ENCODE data around the gene ZNF785. TPM values are rescaled to one million over a fixed set of nuclear protein-coding genes. Genes with fewer than 3 reads are reported as not detected.

Gene ZNF785
- total and polyA plus RNA-seq, 8 donors: 6.3 to 12.1 (median 8.1) TPM

GRCh38 chr16:30567160-30567990 lies 18.1 kb downstream of the ZNF785 start:
- Histone ChIP-seq H3K4me3 (no peak overlapping the region), H3K9me3 (no peaks in the 10 kb centered on the region), H3K27ac (peak overlapping the region in 2 of 4 donors; percentile 33 to 47), H3K36me3 (no peaks in the 10 kb centered on the region), H3K27me3 (no peaks in the 10 kb centered on the region), H3K4me1 (peaks cover 0 to 8% (median 8%) of the 10 kb centered on the region in 3 donors)
- WGBS, 2 donors: 71 to 75% methylated on average over 14 of the region's 14 CpGs
- ATAC-seq (peak in 1 of 4 donors; percentile 3), FAIRE-seq (no peak), DNase-seq (no peak)
- intact Hi-C loops (cut with DNase I): no loop called here
- no peak for TF ChIP-seq CTCF (IDR thresholded peaks at IDR 0.05)

GRCh38 chr16:30566531-30566930 lies 19.0 kb downstream of the ZNF785 start:
- intact Hi-C loops (cut with DNase I): no loop called here

GRCh38 chr16:30565984-30566383 lies 19.5 kb downstream of the ZNF785 start:
- no peak for ATAC-seq
- DNase-seq: no peak
- no peak for FAIRE-seq
- intact Hi-C loops (cut with DNase I): no loop called here
- H3K4me1 ChIP-seq: peaks cover 0 to 7% (median 6%) of the 10 kb centered on the region in 3 donors
- H3K4me3 ChIP-seq: no peak overlapping the region
- H3K27me3 ChIP-seq: no peaks in the 10 kb centered on the region
- no peaks in the 10 kb centered on the region for H3K9me3 ChIP-seq
- no peak for TF ChIP-seq CTCF (IDR thresholded peaks at IDR 0.05)
- H3K36me3 ChIP-seq: no peaks in the 10 kb centered on the region
- 43 to 44% methylated on average over 8 of the region's 8 CpGs for WGBS, 2 donors
- H3K27ac ChIP-seq: no peak overlapping the region

More at GRCh38 chr16:30566531-30566930, 19.0 kb downstream of the ZNF785 start:
- H3K4me3 ChIP-seq: no peak overlapping the region
- no peak for TF ChIP-seq CTCF (IDR thresholded peaks at IDR 0.05)
- no peaks in the 10 kb centered on the region for H3K36me3 ChIP-seq
- DNase-seq (no peak), ATAC-seq (no peak), FAIRE-seq (no peak)
- no peaks in the 10 kb centered on the region for H3K27me3 ChIP-seq
- H3K27ac ChIP-seq: no peak overlapping the region
- H3K4me1 ChIP-seq: peaks cover 0 to 7% (median 6%) of the 10 kb centered on the region in 3 donors
- no peaks in the 10 kb centered on the region for H3K9me3 ChIP-seq
- WGBS, 2 donors: 81 to 91% methylated on average over 4 of the region's 4 CpGs

GRCh38 chr16:30565526-30565925 lies 20.0 kb downstream of the ZNF785 start:
- peaks cover 0 to 6% (median 4%) of the 10 kb centered on the region in 3 donors for H3K4me1 ChIP-seq
- FAIRE-seq: no peak
- no peak for DNase-seq
- WGBS, 2 donors: 63 to 74% methylated on average over 7 of the region's 7 CpGs
- H3K27ac ChIP-seq: no peak overlapping the region
- no peak for ATAC-seq
- H3K4me3 ChIP-seq: no peak overlapping the region
- no peaks in the 10 kb centered on the region for H3K27me3 ChIP-seq
- no peaks in the 10 kb centered on the region for H3K9me3 ChIP-seq
- intact Hi-C loops (cut with DNase I): no loop called here
- H3K36me3 ChIP-seq: no peaks in the 10 kb centered on the region
- TF ChIP-seq CTCF (IDR thresholded peaks at IDR 0.05): no peak

GRCh38 chr16:30562021-30562420 lies 23.5 kb downstream of the ZNF785 start:
- Histone ChIP-seq H3K36me3 (no peaks in the 10 kb centered on the region), H3K9me3 (no peaks in the 10 kb centered on the region), H3K4me1 (peaks cover 0 to 5% (median 0%) of the 10 kb centered on the region in 3 donors), H3K4me3 (peak overlapping the region in 1 of 4 donors; percentile 41), H3K27ac (peak overlapping the region in 1 of 4 donors; percentile 55), H3K27me3 (no peaks in the 10 kb centered on the region)
- 81 to 88% methylated on average over 13 to 14 of the region's 14 CpGs for WGBS, 2 donors
- TF ChIP-seq CTCF (IDR thresholded peaks at IDR 0.05): no peak
- intact Hi-C loops (cut with DNase I): no loop called here
- FAIRE-seq (no peak), DNase-seq (no peak), ATAC-seq (no peak)

All from pancreas (tissue), 10 donors.